ENCODE results near the gene ARF5.
A peak's percentile ranks its signal among the peaks of the same experiment; 100 is the strongest.

Gene ARF5

GRCh38 chr7:127588697-127589482, 679 bp downstream of the ARF5 start:
- peak; percentile 9 for DNase-seq (ENCODE audit: low read depth)

- DNase-seq (ENCODE audit: low read depth) = no peak
These were observed 1.7 kb downstream of the ARF5 start for GRCh38 chr7:127589896-127590295.

- DNase-seq (ENCODE audit: low read depth) = no peak
These were observed 3.0 kb downstream of the ARF5 start for GRCh38 chr7:127591189-127591588.

- no peak for DNase-seq (ENCODE audit: low read depth)
These were observed 3.4 kb downstream of the ARF5 start for GRCh38 chr7:127591591-127591990.

GRCh38 chr7:127592550-127592949, 4.3 kb downstream of the ARF5 start:
- no peak for DNase-seq (ENCODE audit: low read depth)

- DNase-seq (ENCODE audit: low read depth) = no peak
These were observed 6.3 kb downstream of the ARF5 start for GRCh38 chr7:127594490-127594889.

- DNase-seq (ENCODE audit: low read depth) = no peak
These were observed 7.5 kb downstream of the ARF5 start for GRCh38 chr7:127595737-127596136.

- no peak for DNase-seq (ENCODE audit: low read depth)
These were observed 10.1 kb downstream of the ARF5 start for GRCh38 chr7:127598318-127598717.

- DNase-seq (ENCODE audit: low read depth) = no peak
These were observed 12.7 kb downstream of the ARF5 start for GRCh38 chr7:127600885-127601284.

GRCh38 chr7:127608446-127608845, 20.2 kb downstream of the ARF5 start:
- no peak for DNase-seq (ENCODE audit: low read depth)

- no peak for DNase-seq (ENCODE audit: low read depth)
These were observed 21.1 kb downstream of the ARF5 start for GRCh38 chr7:127609297-127609696.

GRCh38 chr7:127612263-127612662, 24.1 kb downstream of the ARF5 start:
- DNase-seq (ENCODE audit: low read depth) = no peak

GRCh38 chr7:127616724-127617123, 28.5 kb downstream of the ARF5 start:
- no peak for DNase-seq (ENCODE audit: low read depth)

GRCh38 chr7:127618042-127618441, 29.8 kb downstream of the ARF5 start, which contains the start of gene PAX4:
Gene PAX4, minus strand, starts transcription at chr7:127618142. Its CDS starts 2,214 bp downstream, at chr7:127615928.
- no peak for DNase-seq (ENCODE audit: low read depth)

GRCh38 chr7:127618775-127619174, 30.6 kb downstream of the ARF5 start:
- DNase-seq (ENCODE audit: low read depth) = no peak

GRCh38 chr7:127619681-127620405, 31.6 kb downstream of the ARF5 start:
- no peak for DNase-seq (ENCODE audit: low read depth)

GRCh38 chr7:127620406-127621233, 32.4 kb downstream of the ARF5 start:
- DNase-seq (ENCODE audit: low read depth) = no peak

- DNase-seq (ENCODE audit: low read depth) = no peak
These were observed 37.1 kb downstream of the ARF5 start for GRCh38 chr7:127625331-127625730.

- no peak for DNase-seq (ENCODE audit: low read depth)
These were observed 40.2 kb downstream of the ARF5 start for GRCh38 chr7:127628445-127628844.

GRCh38 chr7:127629268-127629854, 41.1 kb downstream of the ARF5 start:
- peak; percentile 17 for DNase-seq (ENCODE audit: low read depth)

GRCh38 chr7:127632276-127632910, 44.2 kb downstream of the ARF5 start:
- no peak for DNase-seq (ENCODE audit: low read depth)

All from activated T-cell treated with anti-CD3 and anti-CD28 coated beads for 1 hour (primary cell).